ENCODE results near the gene OR6C68. TPM values are rescaled to one million over a fixed set of nuclear protein-coding genes. Genes with fewer than 3 reads are reported as not detected.

The OR6C68 gene
- total RNA-seq, 1 donor from 2014 or later: not detected

DNA sequence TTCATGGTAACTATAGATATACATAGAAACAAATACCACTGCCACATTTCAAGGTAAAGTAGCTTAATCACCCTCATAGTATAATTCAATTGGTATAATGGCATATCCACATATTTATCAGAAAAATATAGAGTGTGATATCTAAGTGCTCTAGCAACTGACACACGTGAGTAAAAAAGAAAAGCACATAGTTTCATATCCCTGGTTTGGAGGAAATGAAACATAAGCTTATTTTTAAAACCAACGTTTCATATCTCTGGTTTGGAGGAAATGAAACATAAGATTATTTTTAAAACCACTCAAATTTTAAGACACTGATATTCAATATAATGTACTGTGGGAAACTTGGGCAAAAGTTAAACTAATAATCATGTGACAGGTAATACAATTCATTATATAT is 24.3 kb upstream of the OR6C68 start:
- Mint-ChIP-seq H3K4me1 (ENCODE audit: low read depth, unreplicated experiment) (peaks cover 5% of the 10 kb centered on the region), H3K36me3 (ENCODE audit: low read depth, unreplicated experiment) (no peaks in the 10 kb centered on the region), H3K4me3 (ENCODE audit: unreplicated experiment) (no peak overlapping the region), H3K27me3 (ENCODE audit: low read depth, unreplicated experiment) (no peaks in the 10 kb centered on the region), H3K27ac (ENCODE audit: unreplicated experiment) (no peak overlapping the region), H3K9me3 (ENCODE audit: unreplicated experiment) (peaks cover 4% of the 10 kb centered on the region)
- no peak overlapping the region for H2AFZ ChIP-seq (ENCODE audit: low read depth, low read length)
- H4K20me1 ChIP-seq (ENCODE audit: insufficient read depth, low read length): no peaks in the 10 kb centered on the region
- H3K36me3 ChIP-seq (ENCODE audit: insufficient read depth, low read length): no peaks in the 10 kb centered on the region
- H3K27ac ChIP-seq (ENCODE audit: low read depth, low read length): no peak overlapping the region
- H3K27me3 ChIP-seq (ENCODE audit: insufficient read depth, low read length): no peaks in the 10 kb centered on the region
- H3K4me1 ChIP-seq (ENCODE audit: insufficient read depth, low read length): no peaks in the 10 kb centered on the region
- H3K4me3 ChIP-seq (ENCODE audit: insufficient read depth, low read depth, low read length): no peak overlapping the region
- TF ChIP-seq, protein P1, sequence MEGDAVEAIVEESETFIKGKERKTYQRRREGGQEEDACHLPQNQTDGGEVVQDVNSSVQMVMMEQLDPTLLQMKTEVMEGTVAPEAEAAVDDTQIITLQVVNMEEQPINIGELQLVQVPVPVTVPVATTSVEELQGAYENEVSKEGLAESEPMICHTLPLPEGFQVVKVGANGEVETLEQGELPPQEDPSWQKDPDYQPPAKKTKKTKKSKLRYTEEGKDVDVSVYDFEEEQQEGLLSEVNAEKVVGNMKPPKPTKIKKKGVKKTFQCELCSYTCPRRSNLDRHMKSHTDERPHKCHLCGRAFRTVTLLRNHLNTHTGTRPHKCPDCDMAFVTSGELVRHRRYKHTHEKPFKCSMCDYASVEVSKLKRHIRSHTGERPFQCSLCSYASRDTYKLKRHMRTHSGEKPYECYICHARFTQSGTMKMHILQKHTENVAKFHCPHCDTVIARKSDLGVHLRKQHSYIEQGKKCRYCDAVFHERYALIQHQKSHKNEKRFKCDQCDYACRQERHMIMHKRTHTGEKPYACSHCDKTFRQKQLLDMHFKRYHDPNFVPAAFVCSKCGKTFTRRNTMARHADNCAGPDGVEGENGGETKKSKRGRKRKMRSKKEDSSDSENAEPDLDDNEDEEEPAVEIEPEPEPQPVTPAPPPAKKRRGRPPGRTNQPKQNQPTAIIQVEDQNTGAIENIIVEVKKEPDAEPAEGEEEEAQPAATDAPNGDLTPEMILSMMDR (IDR thresholded peaks at IDR 0.05; ENCODE audit: insufficient read depth, low read depth, low read length): no peak
- no peak for TF ChIP-seq EZH2 (IDR thresholded peaks at IDR 0.05; ENCODE audit: insufficient read depth, low read length)
- H3K9me3 ChIP-seq (ENCODE audit: insufficient read depth, low read depth, low read length): no peaks in the 10 kb centered on the region
- H3K9ac ChIP-seq (ENCODE audit: low read length): no peak overlapping the region
- no peaks in the 10 kb centered on the region for H3K79me2 ChIP-seq (ENCODE audit: insufficient read depth, low read length)
- DNase-seq (ENCODE audit: low read depth): no peak
- no peak for FAIRE-seq
- H3K4me2 ChIP-seq (ENCODE audit: low read length): no peak overlapping the region

- H3K27ac ChIP-seq (ENCODE audit: low read depth, low read length): no peak overlapping the region
- H3K36me3 Mint-ChIP-seq (ENCODE audit: low read depth, unreplicated experiment): no peaks in the 10 kb centered on the region
- no peak overlapping the region for H3K4me3 Mint-ChIP-seq (ENCODE audit: unreplicated experiment)
- no peak for TF ChIP-seq EZH2 (IDR thresholded peaks at IDR 0.05; ENCODE audit: insufficient read depth, low read length)
- TF ChIP-seq, protein P1 (IDR thresholded peaks at IDR 0.05; ENCODE audit: insufficient read depth, low read depth, low read length): no peak
- H3K9me3 ChIP-seq (ENCODE audit: insufficient read depth, low read depth, low read length): no peaks in the 10 kb centered on the region
- no peaks in the 10 kb centered on the region for H3K36me3 ChIP-seq (ENCODE audit: insufficient read depth, low read length)
- H3K79me2 ChIP-seq (ENCODE audit: insufficient read depth, low read length): no peaks in the 10 kb centered on the region
- H3K27me3 Mint-ChIP-seq (ENCODE audit: low read depth, unreplicated experiment): no peaks in the 10 kb centered on the region
- DNase-seq (ENCODE audit: low read depth): no peak
- H3K27ac Mint-ChIP-seq (ENCODE audit: unreplicated experiment): no peak overlapping the region
- H3K27me3 ChIP-seq (ENCODE audit: insufficient read depth, low read length): no peaks in the 10 kb centered on the region
- peaks cover 5% of the 10 kb centered on the region for H3K4me1 Mint-ChIP-seq (ENCODE audit: low read depth, unreplicated experiment)
- no peak overlapping the region for H3K4me2 ChIP-seq (ENCODE audit: low read length)
- no peak overlapping the region for H3K4me3 ChIP-seq (ENCODE audit: insufficient read depth, low read depth, low read length)
- no peak for FAIRE-seq
- no peak overlapping the region for H2AFZ ChIP-seq (ENCODE audit: low read depth, low read length)
- H3K4me1 ChIP-seq (ENCODE audit: insufficient read depth, low read length): no peaks in the 10 kb centered on the region
- H3K9ac ChIP-seq (ENCODE audit: low read length): no peak overlapping the region
- H4K20me1 ChIP-seq (ENCODE audit: insufficient read depth, low read length): no peaks in the 10 kb centered on the region
- peaks cover 4% of the 10 kb centered on the region for H3K9me3 Mint-ChIP-seq (ENCODE audit: unreplicated experiment)
Observed at GRCh38 chr12:55469291-55469690, 22.9 kb upstream of the OR6C68 start.

DNA sequence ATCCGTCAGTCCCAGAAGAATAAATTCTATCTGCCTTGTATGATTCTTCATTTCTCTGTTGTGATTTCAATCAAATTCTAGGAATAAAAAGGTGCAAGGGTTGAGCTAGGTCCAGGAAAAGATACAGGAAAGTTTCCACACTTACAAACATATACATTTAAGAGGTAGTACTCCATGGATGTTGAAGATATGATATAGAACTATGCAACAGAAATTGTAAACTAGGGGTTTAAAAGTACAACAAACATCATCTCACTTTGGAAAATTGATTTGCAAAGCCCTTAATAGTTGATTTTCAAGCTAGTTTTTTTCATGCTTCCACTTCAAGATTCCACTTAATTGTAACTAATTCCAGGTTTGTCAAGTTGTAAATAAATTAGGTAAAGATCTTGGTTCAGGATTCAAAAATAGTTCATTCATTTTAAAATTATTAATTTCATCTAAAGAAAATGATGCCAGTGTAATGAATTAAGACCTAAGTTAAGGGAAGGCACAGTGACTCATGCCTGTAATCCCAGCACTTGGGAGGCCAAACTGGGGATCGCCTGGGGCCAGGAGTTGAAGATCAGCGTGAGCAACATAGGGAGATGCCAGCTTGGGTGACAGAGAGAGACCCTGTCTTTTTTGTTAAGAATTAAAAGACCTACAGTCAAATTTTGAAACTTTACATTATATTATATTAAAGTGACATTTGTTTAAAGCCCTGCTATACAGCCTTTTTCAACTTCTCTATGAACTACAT is 21.9 kb upstream of the OR6C68 start, which contains the start of gene OR6C70:
TSS of gene OR6C70 (minus strand) at position 51 of the 742 bp plus-strand sequence. CDS start at position 51, 0 bp downstream.
- H3K4me2 ChIP-seq (ENCODE audit: low read length): no peak within 1 kb of the TSS
- no peak within 1 kb of the TSS for H3K4me3 ChIP-seq (ENCODE audit: insufficient read depth, low read depth, low read length)
- no peaks in the 10 kb centered on the region for H3K27me3 ChIP-seq (ENCODE audit: insufficient read depth, low read length)
- peaks cover 5% of the 10 kb centered on the region for H3K4me1 Mint-ChIP-seq (ENCODE audit: low read depth, unreplicated experiment)
- H3K27me3 Mint-ChIP-seq (ENCODE audit: low read depth, unreplicated experiment): no peaks in the 10 kb centered on the region
- H3K9me3 Mint-ChIP-seq (ENCODE audit: unreplicated experiment): no peaks in the 10 kb centered on the region
- no peaks in the 10 kb centered on the region for H3K4me1 ChIP-seq (ENCODE audit: insufficient read depth, low read length)
- no peaks in the 10 kb centered on the region for H3K9me3 ChIP-seq (ENCODE audit: insufficient read depth, low read depth, low read length)
- TF ChIP-seq, protein P1 (IDR thresholded peaks at IDR 0.05; ENCODE audit: insufficient read depth, low read depth, low read length): no peak
- TF ChIP-seq EZH2 (IDR thresholded peaks at IDR 0.05; ENCODE audit: insufficient read depth, low read length): no peak
- H3K27ac ChIP-seq (ENCODE audit: low read depth, low read length): no peak within 1 kb of the TSS
- H4K20me1 ChIP-seq (ENCODE audit: insufficient read depth, low read length): no peaks in the 10 kb centered on the region
- H2AFZ ChIP-seq (ENCODE audit: low read depth, low read length): no peak within 1 kb of the TSS
- no peak for DNase-seq (ENCODE audit: low read depth)
- no peak within 1 kb of the TSS for H3K4me3 Mint-ChIP-seq (ENCODE audit: unreplicated experiment)
- H3K36me3 ChIP-seq (ENCODE audit: insufficient read depth, low read length): no peaks in the 10 kb centered on the region
- H3K9ac ChIP-seq (ENCODE audit: low read length): no peak within 1 kb of the TSS
- no peaks in the 10 kb centered on the region for H3K36me3 Mint-ChIP-seq (ENCODE audit: low read depth, unreplicated experiment)
- no peaks in the 10 kb centered on the region for H3K79me2 ChIP-seq (ENCODE audit: insufficient read depth, low read length)
- no peak within 1 kb of the TSS for H3K27ac Mint-ChIP-seq (ENCODE audit: unreplicated experiment)
- FAIRE-seq: no peak
